SK-N-SH (cell line): ENCODE measurements around the gene FGF10. TPM values are rescaled to one million over a fixed set of nuclear protein-coding genes. Genes with fewer than 3 reads are reported as not detected.

Experiments
- CTCF ChIA-PET: fragments of 300-600, 350-600 bp; formaldehyde crosslinking; extraction: SDS; loops from one replicate; lab custom pipeline; 2021; lab: Yijun Ruan, JAX
- POLR2A ChIA-PET: fragments of 350-600 bp; sonication (Branson Sonifier 250); formaldehyde crosslinking; extraction: SDS; loops from one replicate; lab custom pipeline; 2020; ENCODE audit warnings: antibody characterized with exemption, inconsistent platforms; lab: Yijun Ruan, JAX
- DNase-seq: peaks from one replicate; pipeline ENCODE4 v3.0.0; 2012
- H2AFZ ChIP-seq: fragments of 200-600 bp; sonication (generic); 2 replicates; pipeline ENCODE4 v1.8.1; 2016; ENCODE audit warnings: antibody characterized with exemption, mild to moderate bottlenecking, low read depth
- H3F3A ChIP-seq: fragments of 200-600 bp; sonication (generic); replicated peaks from 2 replicates; pipeline ENCODE3; 2016; ENCODE audit warnings: antibody characterized with exemption, mild to moderate bottlenecking; ENCODE audit not compliant: insufficient read depth
- H3K27ac ChIP-seq, 2 experiments: fragments of 200-500 bp in 1 of 2; fragments of 200-600 bp in 1 of 2; sonication (Bioruptor generic) in 1 of 2; sonication (generic), shearing (Covaris generic) in 1 of 2; 2 replicates each; pipeline versions ENCODE4 v1.5.1 to v1.6.1; 2014 to 2016; ENCODE audit warnings: low read depth in 2 of 2, inconsistent platforms in 1 of 2, low read length in 1 of 2, mild to moderate bottlenecking in 1 of 2, mixed read lengths in 1 of 2
- H3K27me3 ChIP-seq: fragments of 200-600 bp; sonication (generic), shearing (Covaris generic); 2 replicates; pipeline ENCODE4 v1.6.1; 2016; ENCODE audit warnings: mixed run types; ENCODE audit not compliant: insufficient read depth
- H3K36me3 ChIP-seq, 2 experiments: fragments of 200-500 bp in 1 of 2; fragments of 200-600 bp in 1 of 2; sonication (Bioruptor generic) in 1 of 2; sonication (generic) in 1 of 2; replicated peaks in 1 of 2; 2 replicates each; pipeline versions ENCODE3 to v1.5.1; 2014 to 2016; ENCODE audit warnings: low read length in 1 of 2, mild to moderate bottlenecking in 1 of 2; ENCODE audit not compliant: insufficient read depth in 2 of 2, control insufficient read depth in 1 of 2
- H3K4me1 ChIP-seq, 2 experiments: fragments of 200-500 bp in 1 of 2; fragments of 200-600 bp in 1 of 2; sonication (Bioruptor generic) in 1 of 2; sonication (generic), shearing (Covaris generic) in 1 of 2; 2 replicates each; pipeline versions ENCODE4 v1.5.1 to v1.6.1; 2014 to 2016; ENCODE audit warnings: low read depth in 1 of 2, low read length in 1 of 2, mixed run types in 1 of 2; ENCODE audit not compliant: insufficient read depth in 2 of 2, control insufficient read depth in 1 of 2
- H3K4me2 ChIP-seq: fragments of 200-600 bp; sonication (generic), shearing (Covaris generic); 2 replicates; pipeline ENCODE4 v1.6.1; 2017; ENCODE audit warnings: mixed run types
- H3K4me3 ChIP-seq, 2 experiments: fragments of 200-500 bp in 1 of 2; fragments of 200-600 bp in 1 of 2; sonication (Bioruptor generic) in 1 of 2; sonication (generic), shearing (Covaris generic) in 1 of 2; 2 replicates each; pipeline versions ENCODE4 v1.5.1 to v1.8.1; 2014 to 2016; ENCODE audit warnings: low read depth in 2 of 2, inconsistent platforms in 1 of 2, low read length in 1 of 2, mild to moderate bottlenecking in 1 of 2, mixed read lengths in 1 of 2, moderate library complexity in 1 of 2
- H3K79me2 ChIP-seq: fragments of 200-600 bp; sonication (generic); 2 replicates; pipeline ENCODE4 v1.8.1; 2017; ENCODE audit warnings: mild to moderate bottlenecking; ENCODE audit not compliant: insufficient read depth
- H3K9ac ChIP-seq: fragments of 200-600 bp; sonication (generic); 2 replicates; pipeline ENCODE4 v1.6.1; 2017; ENCODE audit warnings: mixed run types
- H3K9me2 ChIP-seq: fragments of 200-600 bp; sonication (generic); 2 replicates; pipeline ENCODE4 v1.6.1; 2017; ENCODE audit warnings: mixed run types
- H3K9me3 ChIP-seq: fragments of 200-600 bp; sonication (generic); 2 replicates; pipeline ENCODE4 v1.6.1; 2017; ENCODE audit warnings: mixed run types, mild to moderate bottlenecking, moderate library complexity
- H4K20me1 ChIP-seq: fragments of 200-600 bp; sonication (generic); 2 replicates; pipeline ENCODE4 v1.6.1; 2017; ENCODE audit warnings: mild to moderate bottlenecking, mixed run types; ENCODE audit not compliant: insufficient read depth
- ELF1 ChIP-seq: IDR thresholded peaks from 2 replicates; pipeline ENCODE4 v1.4.0; 2012
- EP300 ChIP-seq, 2 experiments: IDR thresholded peaks; 2 replicates each; pipeline versions ENCODE4 v1.4.0 to v1.6.1; 2012; ENCODE audit warnings: borderline replicate concordance in 1 of 2, low read depth in 1 of 2, low read length in 1 of 2
- FOSL2 ChIP-seq: IDR thresholded peaks from 2 replicates; pipeline ENCODE4 v1.4.0; 2012; ENCODE audit warnings: low read depth, mild to moderate bottlenecking, moderate library complexity, borderline replicate concordance
- FOXM1 ChIP-seq: IDR thresholded peaks from 2 replicates; pipeline ENCODE4 v1.4.0; 2012; ENCODE audit warnings: low read depth, mild to moderate bottlenecking
- GATA2 ChIP-seq: sonication (generic); formaldehyde crosslinking; IDR thresholded peaks from 2 replicates; pipeline ENCODE4 v1.5.0; 2020; ENCODE audit warnings: mild to moderate bottlenecking, missing genetic modification reagents
- JUND ChIP-seq: IDR thresholded peaks from 2 replicates; pipeline ENCODE4 v1.4.0; 2012
- MXI1 ChIP-seq: IDR thresholded peaks from 2 replicates; pipeline ENCODE4 v1.6.1; 2012; ENCODE audit warnings: mild to moderate bottlenecking, low read depth, low read length, improper control_type of control experiment
- NFIC ChIP-seq: IDR thresholded peaks from 2 replicates; pipeline ENCODE4 v1.4.0; 2012; ENCODE audit warnings: borderline replicate concordance
- NRF1 ChIP-seq: IDR thresholded peaks from 2 replicates; pipeline ENCODE4 v1.6.1; 2012; ENCODE audit warnings: low read depth, mild to moderate bottlenecking, low read length
- PBX3 ChIP-seq: IDR thresholded peaks from 2 replicates; pipeline ENCODE4; 2012
- POLR2AphosphoS5 ChIP-seq: IDR thresholded peaks from 2 replicates; pipeline ENCODE4 v1.6.1; 2012; ENCODE audit warnings: low read depth, low read length
- RFX5 ChIP-seq: IDR thresholded peaks from 2 replicates; pipeline ENCODE4 v1.6.1; 2012; ENCODE audit warnings: mild to moderate bottlenecking, improper control_type of control experiment, low read length
- RXRA ChIP-seq: IDR thresholded peaks from 2 replicates; pipeline ENCODE4 v1.4.0; 2012; ENCODE audit warnings: low read depth, mild to moderate bottlenecking, borderline replicate concordance
- SIN3A ChIP-seq: IDR thresholded peaks from 2 replicates; pipeline ENCODE4 v1.6.1; 2012; ENCODE audit warnings: low read depth, mild to moderate bottlenecking, low read length, moderate library complexity, borderline replicate concordance
- TAF1 ChIP-seq: IDR thresholded peaks from 2 replicates; pipeline ENCODE4 v1.6.1; 2012; ENCODE audit warnings: low read depth, mild to moderate bottlenecking, low read length, moderate library complexity, borderline replicate concordance
- TEAD4 ChIP-seq: IDR thresholded peaks from 2 replicates; pipeline ENCODE4 v1.4.0; 2012; ENCODE audit warnings: mild to moderate bottlenecking, borderline replicate concordance; ENCODE audit not compliant: insufficient read depth
- USF1 ChIP-seq: IDR thresholded peaks from 2 replicates; pipeline ENCODE4 v1.4.0; 2012; ENCODE audit warnings: low read depth, borderline replicate concordance
- USF2 ChIP-seq: fragments of 150-350 bp; IDR thresholded peaks from 2 replicates; pipeline ENCODE4 v1.6.1; 2017; ENCODE audit warnings: antibody characterized with exemption, low read length, low read depth, borderline replicate concordance
- WGBS: methylation state at CpG from one replicate; pipeline ENCODE4 v1.1.6; 2017; ENCODE audit warnings: low lambda C conversion rate; 5-methylcytosine and 5-hydroxymethylcytosine counted together
- polyA plus RNA-seq, 3 experiments: library from polyadenylated mRNA; depleted of rRNA; stranded (reverse); fragments of >200 nt; gene quantifications; 2 replicates each; pipeline ENCODE4 v1.2.3, GENCODE V29; 2012
- TF ChIP-seq, protein P1 (sequence below): IDR thresholded peaks from 2 replicates; pipeline ENCODE4 v1.4.0; 2012; ENCODE audit warnings: low read depth
- TF ChIP-seq, protein P2 (sequence below): fragments of 150-350 bp; IDR thresholded peaks from 2 replicates; pipeline ENCODE4 v1.6.1; 2016; ENCODE audit warnings: mild to moderate bottlenecking, low read depth, low read length
- TF ChIP-seq, protein P3 (sequence below): IDR thresholded peaks from 2 replicates; pipeline ENCODE4 v1.4.0; 2012; ENCODE audit warnings: low read depth, borderline replicate concordance

The FGF10 gene
- polyA plus RNA-seq, 1 of the 3 experiments (the other 2 are of a cell fraction): not detected

- TF ChIP-seq, protein P1, sequence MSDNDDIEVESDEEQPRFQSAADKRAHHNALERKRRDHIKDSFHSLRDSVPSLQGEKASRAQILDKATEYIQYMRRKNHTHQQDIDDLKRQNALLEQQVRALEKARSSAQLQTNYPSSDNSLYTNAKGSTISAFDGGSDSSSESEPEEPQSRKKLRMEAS: no peak
- TF ChIP-seq RXRA (no peak), NRF1 (no peak), FOXM1 (no peak), RFX5 (no peak), TEAD4 (no peak), USF1 (no peak), POLR2AphosphoS5 (no peak), EP300 (IDR thresholded peaks at IDR 0.05; ENCODE audit: borderline replicate concordance in 1 of 2, low read depth in 1 of 2, low read length in 1 of 2) (no peak), ELF1 (no peak), MXI1 (no peak)
- Histone ChIP-seq H3K4me1 (no peaks in the 10 kb centered on the region), H3K9ac (no peak overlapping the region), H3K9me3 (no peaks in the 10 kb centered on the region), H2AFZ (no peak overlapping the region), H3K9me2 (no peaks in the 10 kb centered on the region), H4K20me1 (no peaks in the 10 kb centered on the region), H3K27ac (no peak overlapping the region), H3K79me2 (no peaks in the 10 kb centered on the region), H3F3A (no peaks in the 10 kb centered on the region), H3K36me3 (no peaks in the 10 kb centered on the region), H3K4me2 (no peak overlapping the region), H3K27me3 (no peaks in the 10 kb centered on the region), H3K4me3 (no peak overlapping the region)
- no peak for DNase-seq
- ChIA-PET POLR2A (no interaction called here), CTCF (interaction anchor here (3.1 kb wide), 1 partner anchor 24 kb away, joined by 15 read pairs; no protein-coding TSS in a partner anchor)
- 0% methylated on average over 1 of the region's 1 CpG for WGBS
These were observed 33.0 kb downstream of the FGF10 start for GRCh38 chr5:44356231-44356630.

GRCh38 chr5:44345871-44346270 is 43.3 kb downstream of the FGF10 start:
- Histone ChIP-seq H3K4me3 (no peak overlapping the region), H3K27ac (no peak overlapping the region), H3K9ac (no peak overlapping the region), H3K27me3 (no peaks in the 10 kb centered on the region), H3K4me1 (no peaks in the 10 kb centered on the region), H4K20me1 (no peaks in the 10 kb centered on the region), H2AFZ (no peak overlapping the region), H3F3A (no peaks in the 10 kb centered on the region), H3K79me2 (no peaks in the 10 kb centered on the region), H3K9me3 (no peaks in the 10 kb centered on the region), H3K9me2 (no peaks in the 10 kb centered on the region), H3K36me3 (no peaks in the 10 kb centered on the region), H3K4me2 (no peak overlapping the region)
- 5% methylated on average over 2 of the region's 2 CpGs for WGBS
- TF ChIP-seq, protein P2, sequence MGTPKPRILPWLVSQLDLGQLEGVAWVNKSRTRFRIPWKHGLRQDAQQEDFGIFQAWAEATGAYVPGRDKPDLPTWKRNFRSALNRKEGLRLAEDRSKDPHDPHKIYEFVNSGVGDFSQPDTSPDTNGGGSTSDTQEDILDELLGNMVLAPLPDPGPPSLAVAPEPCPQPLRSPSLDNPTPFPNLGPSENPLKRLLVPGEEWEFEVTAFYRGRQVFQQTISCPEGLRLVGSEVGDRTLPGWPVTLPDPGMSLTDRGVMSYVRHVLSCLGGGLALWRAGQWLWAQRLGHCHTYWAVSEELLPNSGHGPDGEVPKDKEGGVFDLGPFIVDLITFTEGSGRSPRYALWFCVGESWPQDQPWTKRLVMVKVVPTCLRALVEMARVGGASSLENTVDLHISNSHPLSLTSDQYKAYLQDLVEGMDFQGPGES: no peak
- no peak for TF ChIP-seq RFX5
- TF ChIP-seq NFIC: no peak
- TF ChIP-seq TEAD4: no peak
- no peak for TF ChIP-seq FOXM1
- TF ChIP-seq TAF1: no peak
- TF ChIP-seq FOSL2: no peak
- no peak for TF ChIP-seq GATA2 (CRISPR knock-in tag)
- no peak for TF ChIP-seq USF2
- TF ChIP-seq USF1: no peak
- TF ChIP-seq MXI1: no peak
- no peak for TF ChIP-seq POLR2AphosphoS5
- TF ChIP-seq, protein P3, sequence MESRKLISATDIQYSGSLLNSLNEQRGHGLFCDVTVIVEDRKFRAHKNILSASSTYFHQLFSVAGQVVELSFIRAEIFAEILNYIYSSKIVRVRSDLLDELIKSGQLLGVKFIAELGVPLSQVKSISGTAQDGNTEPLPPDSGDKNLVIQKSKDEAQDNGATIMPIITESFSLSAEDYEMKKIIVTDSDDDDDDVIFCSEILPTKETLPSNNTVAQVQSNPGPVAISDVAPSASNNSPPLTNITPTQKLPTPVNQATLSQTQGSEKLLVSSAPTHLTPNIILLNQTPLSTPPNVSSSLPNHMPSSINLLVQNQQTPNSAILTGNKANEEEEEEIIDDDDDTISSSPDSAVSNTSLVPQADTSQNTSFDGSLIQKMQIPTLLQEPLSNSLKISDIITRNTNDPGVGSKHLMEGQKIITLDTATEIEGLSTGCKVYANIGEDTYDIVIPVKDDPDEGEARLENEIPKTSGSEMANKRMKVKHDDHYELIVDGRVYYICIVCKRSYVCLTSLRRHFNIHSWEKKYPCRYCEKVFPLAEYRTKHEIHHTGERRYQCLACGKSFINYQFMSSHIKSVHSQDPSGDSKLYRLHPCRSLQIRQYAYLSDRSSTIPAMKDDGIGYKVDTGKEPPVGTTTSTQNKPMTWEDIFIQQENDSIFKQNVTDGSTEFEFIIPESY: no peak
- no peak for TF ChIP-seq SIN3A
- TF ChIP-seq PBX3: no peak
- no peak for TF ChIP-seq JUND
- DNase-seq: no peak
- ChIA-PET CTCF (interaction anchor here (1.4 kb wide), 1 partner anchor 13 kb away, joined by 7 read pairs; no protein-coding TSS in a partner anchor), POLR2A (no interaction called here)
